Left ventricle myocardium superior (tissue), 1 donor: ENCODE data around the gene TP53. TPM values are rescaled to one million over a fixed set of nuclear protein-coding genes. Genes with fewer than 3 reads are reported as not detected.

ENCODE experiments used
- ATAC-seq: fragments of 200-7000 bp; cut with Tn5 transposase; one replicate; pipeline ENCODE4 v1.9.1; 2020; ENCODE audit warnings: mild to moderate bottlenecking, moderate library complexity
- DNase-seq: peaks from one replicate; pipeline ENCODE4 v3.0.0-alpha.2; 2020
- intact Hi-C: fragments of 100-400 bp; cut with micrococcal nuclease; formaldehyde crosslinking; loops from one replicate; pipeline ENCODE4 v1.11.0; 2022
- long read RNA-seq: library from polyadenylated mRNA; unstranded; transcript quantifications from one replicate; pipeline ENCODE4 v2.0.0, GENCODE V29; 2021
- total RNA-seq: library from RNA; stranded (reverse); fragmentation: NEBNext Ultra II Directional; extraction: Animal tissue kit (Norgen Biotek cat#: 25700); gene quantifications from one replicate; pipeline ENCODE4 v1.2.1, GENCODE V29; 2021
- donor health status: DM: no; HTN: yes; CAD: no; lungs with severe emphysema.

The TP53 gene
- total RNA-seq, result 13.7 TPM
- long read RNA-seq, partial matches to known transcripts, result 3 of 6 reads
- long read RNA-seq, other reads (novel, unspliced or antisense), result 1 of 6 reads

GRCh38 chr17:7687072-7687907 is at the start of gene TP53:
TSS of gene TP53 (minus strand) at chr17:7687490. CDS start at chr17:7676594, 10,896 bp downstream.
- DNase-seq (peak; percentile 84), ATAC-seq (peak; percentile 81)
- intact Hi-C loops, result no loop called here

- ATAC-seq (no peak), DNase-seq (no peak)
- intact Hi-C loops, result loop anchor here (10.0 kb wide), 1 partner anchor 132 kb away; no protein-coding TSS in a partner anchor
Measured at GRCh38 chr17:7732981-7733539, 45.8 kb upstream of the TP53 start.

- no peak for ATAC-seq
- no peak for DNase-seq
- intact Hi-C loops, result loop anchor here (10.0 kb wide), 1 partner anchor 135 kb away; no protein-coding TSS in a partner anchor
Measured at GRCh38 chr17:7729816-7730215, 42.5 kb upstream of the TP53 start.

- ATAC-seq (no peak), DNase-seq (no peak)
- intact Hi-C loops, result no loop called here
Measured at GRCh38 chr17:7727886-7728285, 40.6 kb upstream of the TP53 start.

GRCh38 chr17:7721612-7722011 is 34.3 kb upstream of the TP53 start:
- no peak for ATAC-seq
- intact Hi-C loops, result no loop called here
- DNase-seq, result no peak

- intact Hi-C loops, result no loop called here
- ATAC-seq (no peak), DNase-seq (no peak)
Measured at GRCh38 chr17:7720125-7720524, 32.8 kb upstream of the TP53 start.

GRCh38 chr17:7719661-7720060 is 32.4 kb upstream of the TP53 start:
- no peak for ATAC-seq
- intact Hi-C loops, result no loop called here
- no peak for DNase-seq

- ATAC-seq (no peak), DNase-seq (no peak)
- intact Hi-C loops, result no loop called here
Measured at GRCh38 chr17:7717756-7718350, 30.6 kb upstream of the TP53 start.

GRCh38 chr17:7716901-7717755 is 29.8 kb upstream of the TP53 start, which contains the start of gene DNAH2:
TSS of gene DNAH2 (plus strand) at chr17:7717744. CDS start at chr17:7719735, 1,991 bp downstream.
- intact Hi-C loops, result no loop called here
- DNase-seq (peak; percentile 81), ATAC-seq (peak; percentile 94)

- DNase-seq, result no peak
- ATAC-seq, result no peak
- intact Hi-C loops, result no loop called here
Measured at GRCh38 chr17:7715936-7716886, 28.9 kb upstream of the TP53 start.

- DNase-seq (no peak), ATAC-seq (no peak)
- intact Hi-C loops, result no loop called here
Measured at GRCh38 chr17:7714721-7715594, 27.7 kb upstream of the TP53 start.

GRCh38 chr17:7713782-7714181 is 26.5 kb upstream of the TP53 start:
- ATAC-seq (no peak), DNase-seq (no peak)
- intact Hi-C loops, result no loop called here

GRCh38 chr17:7712111-7712771 is 25.0 kb upstream of the TP53 start:
- intact Hi-C loops, result no loop called here
- no peak for DNase-seq
- no peak for ATAC-seq

GRCh38 chr17:7711051-7711755 is 23.9 kb upstream of the TP53 start:
- ATAC-seq, result no peak
- no peak for DNase-seq
- intact Hi-C loops, result no loop called here

- intact Hi-C loops, result no loop called here
- DNase-seq (no peak), ATAC-seq (no peak)
Measured at GRCh38 chr17:7710301-7710700, 23.0 kb upstream of the TP53 start.

GRCh38 chr17:7709031-7709430 is 21.7 kb upstream of the TP53 start:
- no peak for ATAC-seq
- DNase-seq, result no peak
- intact Hi-C loops, result no loop called here
